ENCODE measurements around the gene C19orf25. TPM values are rescaled to one million over a fixed set of nuclear protein-coding genes. Genes with fewer than 3 reads are reported as not detected.
"Not testable (repeated sequence)": the region's sequence is repeated elsewhere in the genome, so short reads cannot be mapped to it uniquely, and the experiment has no call there.

C19orf25 gene
- total RNA-seq, 1 donor from 2014 or later = 18.3 TPM

DNA sequence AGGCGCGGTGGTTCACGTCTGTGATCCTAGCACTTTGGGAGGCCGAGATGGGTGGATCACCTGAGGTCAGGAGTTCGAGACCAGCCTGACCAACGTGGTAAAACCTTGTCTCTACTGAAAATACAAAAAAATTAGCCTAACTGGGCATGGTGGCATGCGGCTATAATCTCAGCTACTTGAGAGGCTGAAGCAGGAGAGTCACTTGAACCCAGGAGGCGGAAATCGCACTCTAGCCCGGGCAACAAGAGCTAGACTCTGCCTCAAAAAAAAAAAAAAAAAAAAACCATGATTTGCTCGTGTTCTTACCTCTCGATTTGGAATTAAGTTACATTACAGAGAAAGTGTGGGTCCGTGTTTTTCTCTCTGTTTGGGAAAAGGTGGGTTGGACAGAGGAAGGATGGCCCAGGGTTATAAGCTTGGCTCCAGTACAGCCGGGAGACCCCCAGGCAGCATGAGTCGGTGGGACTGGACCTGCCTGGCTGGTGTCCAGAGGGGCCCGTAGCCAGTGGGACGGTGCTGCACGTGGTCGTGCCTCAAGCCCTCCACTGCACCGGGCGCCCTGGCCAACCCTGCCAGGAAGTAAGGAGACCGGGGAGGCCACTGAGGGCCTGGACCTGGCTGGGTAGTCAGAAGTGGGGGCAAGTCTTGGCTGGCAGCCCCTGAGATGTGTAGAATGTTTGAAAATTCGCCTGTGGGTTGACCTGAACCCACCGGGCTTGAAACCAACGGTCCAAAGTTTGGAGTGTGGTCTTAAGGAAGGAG lies 37.2 kb downstream of the C19orf25 start:
- DNase-seq (no peak), ATAC-seq (ENCODE audit: poor library complexity) (no peak)
- intact Hi-C loops (cut with DNase I) = no loop called here

DNA sequence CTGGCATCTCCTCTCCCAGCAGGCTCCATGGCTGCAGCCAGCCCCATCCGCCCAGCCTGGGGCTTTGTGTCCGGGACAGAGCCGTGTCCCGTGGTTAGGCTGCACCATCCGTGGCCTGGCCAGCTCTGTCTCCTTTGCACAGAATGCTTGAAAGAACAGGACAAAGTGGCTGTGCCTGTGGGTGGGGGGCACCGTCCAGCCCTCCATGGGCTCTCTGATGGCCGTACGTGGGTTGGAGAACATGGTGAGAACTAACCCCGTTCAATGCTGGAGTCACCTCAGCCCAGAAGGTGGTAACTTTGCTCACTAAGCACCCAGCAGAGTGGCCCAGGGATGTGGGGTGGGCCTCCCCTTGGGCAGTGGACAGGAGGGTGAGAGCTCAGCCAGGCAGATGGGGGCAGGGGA lies 38.0 kb downstream of the C19orf25 start:
- ATAC-seq (ENCODE audit: poor library complexity) (no peak), DNase-seq (no peak)
- intact Hi-C loops (cut with DNase I) = no loop called here

- intact Hi-C loops (cut with DNase I) = no loop called here
- DNase-seq = no peak
- no peak for ATAC-seq (ENCODE audit: poor library complexity)
Observed at GRCh38 chr19:1440418-1440801, 38.6 kb downstream of the C19orf25 start.

GRCh38 chr19:1439525-1440417 lies 39.2 kb downstream of the C19orf25 start:
- intact Hi-C loops (cut with DNase I) = not testable (repeated sequence)

DNA sequence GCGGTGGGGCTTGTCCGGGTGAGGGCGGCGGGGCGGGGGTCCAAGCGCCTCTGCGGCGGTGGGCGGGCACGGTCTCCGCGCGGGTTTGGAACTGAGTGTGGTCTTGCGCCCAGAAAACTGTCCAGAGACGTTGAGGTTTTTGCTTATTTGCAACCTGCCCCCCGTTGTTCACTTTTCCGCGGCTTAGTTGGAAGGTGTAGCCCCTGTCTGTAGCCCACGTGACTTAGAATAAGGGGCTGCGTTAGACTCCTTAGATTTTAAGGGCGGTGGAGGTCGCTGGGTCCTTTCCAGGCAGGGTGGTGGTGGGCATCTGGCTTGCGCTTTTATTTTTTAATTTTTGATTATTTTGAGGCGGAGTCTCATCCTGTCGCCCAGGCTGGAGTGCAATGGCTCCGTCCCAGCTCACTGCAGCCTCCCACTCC lies 40.1 kb downstream of the C19orf25 start:
- intact Hi-C loops (cut with DNase I) = no loop called here
- ATAC-seq (ENCODE audit: poor library complexity) (no peak), DNase-seq (no peak)

More at GRCh38 chr19:1439525-1440417, 39.2 kb downstream of the C19orf25 start:
- not testable (repeated sequence) for ATAC-seq (ENCODE audit: poor library complexity); DNase-seq

- intact Hi-C loops (cut with DNase I) = no loop called here
- ATAC-seq (ENCODE audit: poor library complexity) (peak; percentile 96), DNase-seq (peak; percentile 98)
Observed at GRCh38 chr19:1438035-1438932, 40.7 kb downstream of the C19orf25 start, which contains the start of gene RPS15. Gene RPS15 (plus strand): TSS chr19:1438396. CDS start chr19:1438426, 30 bp downstream.

GRCh38 chr19:1437609-1438008 lies 41.4 kb downstream of the C19orf25 start:
- intact Hi-C loops (cut with DNase I) = no loop called here
- no peak for DNase-seq
- no peak for ATAC-seq (ENCODE audit: poor library complexity)

GRCh38 chr19:1435378-1435989 lies 43.5 kb downstream of the C19orf25 start:
- intact Hi-C loops (cut with DNase I) = no loop called here
- DNase-seq (no peak), ATAC-seq (ENCODE audit: poor library complexity) (no peak)

DNA sequence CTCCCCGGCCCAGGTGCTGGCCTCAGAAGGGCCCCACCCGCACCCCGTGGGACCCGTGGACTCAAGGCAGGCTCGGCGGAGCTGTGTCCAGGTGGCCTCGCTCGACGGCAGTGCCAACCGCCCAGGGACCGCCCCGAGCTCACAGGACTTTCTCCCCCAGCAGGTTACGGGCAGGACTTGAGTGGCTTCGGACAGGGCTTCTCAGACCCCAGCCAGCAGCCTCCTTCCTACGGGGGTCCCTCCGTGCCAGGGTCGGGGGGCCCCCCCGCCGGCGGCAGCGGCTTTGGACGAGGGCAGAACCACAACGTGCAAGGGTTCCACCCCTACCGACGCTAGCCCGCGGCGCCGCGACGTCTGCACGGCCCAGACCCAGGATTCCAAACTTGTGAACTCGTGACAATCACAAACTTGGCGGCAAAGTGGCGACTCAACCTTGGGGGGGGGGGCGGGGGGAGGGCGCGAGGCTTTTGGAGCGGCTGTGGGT lies 44.4 kb downstream of the C19orf25 start:
- DNase-seq = no peak
- intact Hi-C loops (cut with DNase I) = no loop called here
- no peak for ATAC-seq (ENCODE audit: poor library complexity)

DNA sequence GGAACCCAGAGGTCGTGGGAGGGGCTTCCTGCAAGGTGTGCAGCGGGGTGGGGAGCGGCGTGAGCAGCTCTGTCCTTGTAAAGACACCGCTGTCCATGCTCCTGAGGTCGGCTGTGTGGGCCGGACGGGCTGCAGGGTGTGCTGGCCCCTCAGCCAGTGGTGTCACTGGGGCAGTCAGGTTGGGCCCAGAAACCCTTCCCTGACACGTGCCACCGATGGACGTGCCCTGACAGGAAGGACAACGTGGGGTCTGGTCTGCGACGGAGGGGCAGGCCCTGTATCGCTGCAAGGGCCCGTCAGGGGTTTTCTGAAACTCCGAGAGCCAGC lies 45.0 kb downstream of the C19orf25 start:
- no peak for DNase-seq
- ATAC-seq (ENCODE audit: poor library complexity) = no peak
- intact Hi-C loops (cut with DNase I) = no loop called here

DNA sequence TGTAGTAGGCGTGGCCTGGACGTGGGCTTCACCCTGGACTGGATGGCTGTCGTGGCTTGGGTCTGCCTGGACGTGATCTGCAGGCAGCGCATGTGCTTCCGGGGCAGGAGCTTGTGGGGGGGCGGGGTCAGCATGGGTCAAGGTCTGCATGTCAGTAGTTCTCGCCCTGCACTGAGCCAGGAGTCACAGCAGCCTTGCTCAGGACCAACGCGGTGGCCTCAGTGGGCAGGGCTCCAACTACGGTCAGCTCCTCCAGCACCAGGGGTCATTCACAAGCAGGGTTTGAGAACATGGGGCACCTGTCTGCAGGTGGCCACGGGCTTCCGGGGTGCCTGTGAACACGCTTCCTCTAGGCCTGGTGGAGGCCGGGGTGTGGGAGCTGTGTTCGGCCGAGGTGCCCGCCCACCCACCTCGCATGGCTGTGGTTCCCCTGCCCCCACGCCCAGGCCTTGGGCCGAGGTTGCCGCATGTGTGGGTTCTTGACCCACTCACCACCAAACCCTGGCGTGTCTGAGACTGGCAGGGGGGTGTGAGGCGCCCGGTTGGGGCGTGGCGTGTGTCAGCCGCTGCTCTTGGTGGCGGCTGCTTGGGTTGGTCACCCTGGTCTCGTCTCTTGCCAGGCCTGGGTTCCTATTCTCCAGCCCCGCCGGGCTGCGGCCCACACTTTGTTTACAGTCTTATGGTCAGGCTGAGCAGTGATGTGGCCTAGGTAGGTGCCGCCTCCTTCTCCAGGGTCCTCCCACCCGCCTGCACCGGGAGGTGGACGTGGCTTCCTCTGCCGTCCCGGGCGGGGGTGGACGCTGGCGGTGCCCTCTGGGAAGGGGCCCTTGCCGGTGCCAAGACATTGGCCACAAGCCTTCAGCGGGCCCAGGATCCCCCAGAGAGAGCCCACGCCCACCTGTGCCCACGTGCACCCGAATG lies 45.6 kb downstream of the C19orf25 start:
- intact Hi-C loops (cut with DNase I) = no loop called here
- ATAC-seq (ENCODE audit: poor library complexity) (no peak), DNase-seq (no peak)

DNA sequence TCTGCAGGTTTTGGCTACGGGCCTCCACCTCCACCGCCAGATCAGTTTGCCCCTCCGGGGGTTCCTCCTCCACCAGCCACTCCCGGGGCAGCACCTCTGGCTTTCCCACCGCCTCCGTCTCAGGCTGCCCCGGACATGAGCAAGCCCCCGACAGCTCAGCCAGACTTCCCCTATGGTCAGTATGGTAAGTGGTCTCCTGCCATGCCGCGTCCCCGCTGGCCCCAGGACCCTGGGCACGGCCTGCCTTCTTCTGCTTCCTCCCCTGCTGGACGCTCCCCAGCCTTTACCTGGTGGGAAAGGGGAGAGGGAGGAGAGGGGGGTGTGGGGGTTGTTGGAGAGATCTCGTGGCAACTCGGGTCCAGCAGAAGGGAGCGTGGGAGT lies 46.5 kb downstream of the C19orf25 start:
- intact Hi-C loops (cut with DNase I) = no loop called here
- ATAC-seq (ENCODE audit: poor library complexity) = no peak
- no peak for DNase-seq

GRCh38 chr19:1431759-1432506 lies 47.1 kb downstream of the C19orf25 start:
- intact Hi-C loops (cut with DNase I) = no loop called here
- ATAC-seq (ENCODE audit: poor library complexity) = no peak
- no peak for DNase-seq

DNA sequence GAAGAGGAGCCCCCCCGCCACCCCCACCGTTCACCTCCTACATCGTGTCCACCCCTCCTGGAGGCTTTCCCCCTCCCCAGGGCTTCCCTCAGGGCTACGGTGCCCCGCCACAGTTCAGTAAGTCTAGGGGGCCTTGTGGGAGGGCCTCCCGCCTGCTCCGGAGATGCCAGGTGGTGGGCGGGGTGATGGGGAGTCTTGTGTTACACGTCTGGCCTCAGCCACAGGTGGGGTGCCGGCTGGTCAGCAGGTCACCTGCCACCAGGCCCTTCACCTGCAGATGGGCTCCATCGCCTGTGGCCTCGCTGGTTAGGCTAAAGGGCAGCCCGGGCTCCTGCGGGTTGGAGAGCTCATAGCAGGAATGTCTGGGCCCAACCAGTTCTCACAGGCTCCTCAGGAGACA lies 48.8 kb downstream of the C19orf25 start:
- DNase-seq (no peak), ATAC-seq (ENCODE audit: poor library complexity) (no peak)
- intact Hi-C loops (cut with DNase I) = no loop called here

DNA sequence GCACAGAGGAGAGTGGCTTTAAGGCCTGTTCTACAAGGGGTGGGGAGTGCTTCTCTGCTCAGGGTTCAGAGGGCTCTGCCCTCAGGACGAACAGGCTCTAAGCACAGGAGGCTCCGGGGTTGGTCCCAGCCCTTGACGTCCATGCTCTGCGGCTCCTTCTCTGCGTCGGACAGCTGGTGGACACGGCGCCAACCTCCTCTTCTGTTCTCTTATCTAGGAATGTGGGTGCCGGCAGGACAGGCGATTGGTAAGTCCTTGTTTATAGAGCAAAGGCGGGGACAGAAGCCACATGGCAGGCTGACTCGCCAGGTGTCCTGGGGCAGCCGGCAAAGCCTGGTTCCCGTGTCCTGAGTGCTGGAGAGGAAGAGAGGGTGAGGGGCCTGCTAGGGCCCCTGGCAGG lies 49.3 kb downstream of the C19orf25 start:
- peak; percentile 83 for ATAC-seq (ENCODE audit: poor library complexity)
- peak; percentile 76 for DNase-seq

GRCh38 chr19:1428738-1429391 lies 50.1 kb downstream of the C19orf25 start:
- ATAC-seq (ENCODE audit: poor library complexity) = peak; percentile 48
- no peak for DNase-seq
- intact Hi-C loops (cut with DNase I) = no loop called here

More for the DNA sequence above, 49.3 kb downstream of the C19orf25 start:
- intact Hi-C loops (cut with DNase I) = no loop called here
